Measurements from ENCODE around the gene AP1M1.
"Not testable (repeated sequence)": the region's sequence is repeated elsewhere in the genome, so short reads cannot be mapped to it uniquely, and the experiment has no call there.

Gene AP1M1

GRCh38 chr19:16284505-16284904 is 86.8 kb downstream of the AP1M1 start:
- no peak overlapping the region for H2BK15ac ChIP-seq (ENCODE audit: low read length)
- no CpG with 5 or more reads among the region's 9 CpGs for WGBS, 2 donors (ENCODE audit: extremely low coverage in 2 of 2, insufficient read length in 2 of 2, insufficient replicate concordance in 1 of 2)
- no peak overlapping the region for H2BK5ac ChIP-seq (ENCODE audit: low read length)
- H3K18ac ChIP-seq (ENCODE audit: low read length) = no peak overlapping the region
- peaks cover 0 to 50% (median 0%) of the 10 kb centered on the region in 3 experiments for H3K27me3 ChIP-seq (ENCODE audit: control insufficient read depth in 3 of 3, insufficient read depth in 3 of 3, low read depth in 1 of 3, low read length in 3 of 3)
- no peak overlapping the region for H4K91ac ChIP-seq (ENCODE audit: low read depth, low read length, poor library complexity)
- no peak overlapping the region for H3K23ac ChIP-seq (ENCODE audit: low read depth, low read length, poor library complexity)
- no peak overlapping the region for H2AFZ ChIP-seq (ENCODE audit: low read length)
- no peaks in the 10 kb centered on the region for H3K79me1 ChIP-seq (ENCODE audit: low read depth, low read length)
- no peak overlapping the region for H3K27ac ChIP-seq (replicated peaks; ENCODE audit: low read length)
- H2AK5ac ChIP-seq (ENCODE audit: low read depth, low read length) = no peak overlapping the region
- H3K14ac ChIP-seq (ENCODE audit: low read length) = no peak overlapping the region
- no peak overlapping the region for H3K4me2 ChIP-seq (ENCODE audit: insufficient read depth, low read length, poor library complexity, severe bottlenecking)
- H3K9me3 ChIP-seq (replicated peaks in 1 of 2; ENCODE audit: control insufficient read depth in 2 of 2, insufficient read depth in 1 of 2, low read depth in 1 of 2, low read length in 2 of 2) = peaks cover 0 to 3% of the 10 kb centered on the region in 2 donors
- peaks cover 2 to 5% of the 10 kb centered on the region in 2 donors for H3K4me1 ChIP-seq (ENCODE audit: control insufficient read depth in 2 of 2, insufficient read depth in 1 of 2, low read depth in 1 of 2, low read length in 2 of 2)
- H3K9ac ChIP-seq (ENCODE audit: low read depth, low read length, poor library complexity) = no peak overlapping the region
- H4K8ac ChIP-seq (ENCODE audit: low read depth, low read length) = no peak overlapping the region
- H3K4ac ChIP-seq (ENCODE audit: low read length) = no peak overlapping the region
- H3K4me3 ChIP-seq (ENCODE audit: low read length in 2 of 2) = no peak overlapping the region
- H3K36me3 ChIP-seq (replicated peaks in 1 of 2; ENCODE audit: control insufficient read depth in 2 of 2, insufficient read depth in 2 of 2, low read length in 2 of 2) = no peaks in the 10 kb centered on the region
- no peak for DNase-seq (ENCODE audit: low spot score)
- no peak overlapping the region for H2BK120ac ChIP-seq (ENCODE audit: low read depth, low read length)
- no peak overlapping the region for H2BK12ac ChIP-seq (ENCODE audit: low read length)

- not testable (repeated sequence) for DNase-seq (ENCODE audit: low spot score); H2BK5ac ChIP-seq (ENCODE audit: low read length); H3K27ac ChIP-seq (replicated peaks; ENCODE audit: low read length); H3K4ac ChIP-seq (ENCODE audit: low read length); H3K4me2 ChIP-seq (ENCODE audit: insufficient read depth, low read length, poor library complexity, severe bottlenecking); H2AK5ac ChIP-seq (ENCODE audit: low read depth, low read length); H3K23ac ChIP-seq (ENCODE audit: low read depth, low read length, poor library complexity); H3K9ac ChIP-seq (ENCODE audit: low read depth, low read length, poor library complexity); H4K8ac ChIP-seq (ENCODE audit: low read depth, low read length); H2AFZ ChIP-seq (ENCODE audit: low read length); H2BK12ac ChIP-seq (ENCODE audit: low read length); H2BK15ac ChIP-seq (ENCODE audit: low read length); H3K36me3 ChIP-seq (replicated peaks in 1 of 2; ENCODE audit: control insufficient read depth in 2 of 2, insufficient read depth in 2 of 2, low read length in 2 of 2); H3K9me3 ChIP-seq (replicated peaks in 1 of 2; ENCODE audit: control insufficient read depth in 2 of 2, insufficient read depth in 1 of 2, low read depth in 1 of 2, low read length in 2 of 2); H4K91ac ChIP-seq (ENCODE audit: low read depth, low read length, poor library complexity); H3K4me1 ChIP-seq (ENCODE audit: control insufficient read depth in 2 of 2, insufficient read depth in 1 of 2, low read depth in 1 of 2, low read length in 2 of 2); H2BK120ac ChIP-seq (ENCODE audit: low read depth, low read length); H3K79me1 ChIP-seq (ENCODE audit: low read depth, low read length); H3K4me3 ChIP-seq (ENCODE audit: low read length in 2 of 2); H3K18ac ChIP-seq (ENCODE audit: low read length); H3K14ac ChIP-seq (ENCODE audit: low read length)
- peaks cover 0 to 50% (median 0%) of the 10 kb centered on the region in 3 experiments for H3K27me3 ChIP-seq (ENCODE audit: control insufficient read depth in 3 of 3, insufficient read depth in 3 of 3, low read depth in 1 of 3, low read length in 3 of 3)
- no CpG with 5 or more reads among the region's 3 CpGs for WGBS, 2 donors (ENCODE audit: extremely low coverage in 2 of 2, insufficient read length in 2 of 2, insufficient replicate concordance in 1 of 2)
Observed at GRCh38 chr19:16285079-16285478, 87.4 kb downstream of the AP1M1 start.

GRCh38 chr19:16285769-16286498 is 88.2 kb downstream of the AP1M1 start:
- peak overlapping the region; percentile 47 for H3K14ac ChIP-seq (ENCODE audit: low read length)
- peaks cover 2 to 5% of the 10 kb centered on the region in 2 donors for H3K4me1 ChIP-seq (ENCODE audit: control insufficient read depth in 2 of 2, insufficient read depth in 1 of 2, low read depth in 1 of 2, low read length in 2 of 2)
- no peak overlapping the region for H3K9ac ChIP-seq (ENCODE audit: low read depth, low read length, poor library complexity)
- H4K8ac ChIP-seq (ENCODE audit: low read depth, low read length) = no peak overlapping the region
- H2AK5ac ChIP-seq (ENCODE audit: low read depth, low read length) = no peak overlapping the region
- peak overlapping the region; percentile 36 for H3K4me2 ChIP-seq (ENCODE audit: insufficient read depth, low read length, poor library complexity, severe bottlenecking)
- no peaks in the 10 kb centered on the region for H3K36me3 ChIP-seq (replicated peaks in 1 of 2; ENCODE audit: control insufficient read depth in 2 of 2, insufficient read depth in 2 of 2, low read length in 2 of 2)
- H2BK15ac ChIP-seq (ENCODE audit: low read length) = peak overlapping the region; percentile 69
- DNase-seq (ENCODE audit: low spot score) = peak; percentile 8
- H3K18ac ChIP-seq (ENCODE audit: low read length) = peak overlapping the region; percentile 81
- no peak overlapping the region for H3K4me3 ChIP-seq (ENCODE audit: low read length in 2 of 2)
- H2BK12ac ChIP-seq (ENCODE audit: low read length) = no peak overlapping the region
- H3K27me3 ChIP-seq (ENCODE audit: control insufficient read depth in 3 of 3, insufficient read depth in 3 of 3, low read depth in 1 of 3, low read length in 3 of 3) = peaks cover 0 to 48% (median 0%) of the 10 kb centered on the region in 3 experiments
- no CpG with 5 or more reads among the region's 22 CpGs for WGBS, 2 donors (ENCODE audit: extremely low coverage in 2 of 2, insufficient read length in 2 of 2, insufficient replicate concordance in 1 of 2)
- peaks cover 1% of the 10 kb centered on the region for H3K79me1 ChIP-seq (ENCODE audit: low read depth, low read length)
- no peak overlapping the region for H2BK5ac ChIP-seq (ENCODE audit: low read length)
- H3K23ac ChIP-seq (ENCODE audit: low read depth, low read length, poor library complexity) = no peak overlapping the region
- H2AFZ ChIP-seq (ENCODE audit: low read length) = peak overlapping the region; percentile 83
- H3K9me3 ChIP-seq (replicated peaks in 1 of 2; ENCODE audit: control insufficient read depth in 2 of 2, insufficient read depth in 1 of 2, low read depth in 1 of 2, low read length in 2 of 2) = peaks cover 0 to 3% of the 10 kb centered on the region in 2 donors
- H3K27ac ChIP-seq (replicated peaks; ENCODE audit: low read length) = no peak overlapping the region
- H2BK120ac ChIP-seq (ENCODE audit: low read depth, low read length) = peak overlapping the region; percentile 83
- H3K4ac ChIP-seq (ENCODE audit: low read length) = no peak overlapping the region
- no peak overlapping the region for H4K91ac ChIP-seq (ENCODE audit: low read depth, low read length, poor library complexity)

GRCh38 chr19:16288544-16288943 is 90.8 kb downstream of the AP1M1 start:
- Histone ChIP-seq H3K36me3 (replicated peaks in 1 of 2; ENCODE audit: control insufficient read depth in 2 of 2, insufficient read depth in 2 of 2, low read length in 2 of 2) (no peaks in the 10 kb centered on the region), H3K4me1 (ENCODE audit: control insufficient read depth in 2 of 2, insufficient read depth in 1 of 2, low read depth in 1 of 2, low read length in 2 of 2) (peaks cover under 1 to 5% of the 10 kb centered on the region in 2 donors), H2BK15ac (ENCODE audit: low read length) (no peak overlapping the region), H2AK5ac (ENCODE audit: low read depth, low read length) (no peak overlapping the region), H3K4ac (ENCODE audit: low read length) (no peak overlapping the region), H3K9ac (ENCODE audit: low read depth, low read length, poor library complexity) (no peak overlapping the region), H2BK5ac (ENCODE audit: low read length) (no peak overlapping the region), H2AFZ (ENCODE audit: low read length) (no peak overlapping the region), H3K23ac (ENCODE audit: low read depth, low read length, poor library complexity) (no peak overlapping the region), H3K27me3 (ENCODE audit: control insufficient read depth in 3 of 3, insufficient read depth in 3 of 3, low read depth in 1 of 3, low read length in 3 of 3) (peaks cover 0 to 38% (median 0%) of the 10 kb centered on the region in 3 experiments), H4K91ac (ENCODE audit: low read depth, low read length, poor library complexity) (no peak overlapping the region), H2BK120ac (ENCODE audit: low read depth, low read length) (no peak overlapping the region), H3K14ac (ENCODE audit: low read length) (no peak overlapping the region), H3K18ac (ENCODE audit: low read length) (no peak overlapping the region), H3K4me3 (ENCODE audit: low read length in 2 of 2) (no peak overlapping the region), H3K27ac (replicated peaks; ENCODE audit: low read length) (no peak overlapping the region), H4K8ac (ENCODE audit: low read depth, low read length) (no peak overlapping the region), H3K4me2 (ENCODE audit: insufficient read depth, low read length, poor library complexity, severe bottlenecking) (no peak overlapping the region), H3K79me1 (ENCODE audit: low read depth, low read length) (peaks cover 1% of the 10 kb centered on the region), H3K9me3 (replicated peaks in 1 of 2; ENCODE audit: control insufficient read depth in 2 of 2, insufficient read depth in 1 of 2, low read depth in 1 of 2, low read length in 2 of 2) (peaks cover 0 to 3% of the 10 kb centered on the region in 2 donors), H2BK12ac (ENCODE audit: low read length) (no peak overlapping the region)
- no CpG with 5 or more reads among the region's 9 CpGs for WGBS, 2 donors (ENCODE audit: extremely low coverage in 2 of 2, insufficient read length in 2 of 2, insufficient replicate concordance in 1 of 2)
- no peak for DNase-seq (ENCODE audit: low spot score)

All from neuronal stem cell (in vitro differentiated cells).